ENCODE results near the gene DLEU7. TPM values are rescaled to one million over a fixed set of nuclear protein-coding genes. Genes with fewer than 3 reads are reported as not detected.

Gene DLEU7
- total RNA-seq: not detected in 2 replicates

DNA sequence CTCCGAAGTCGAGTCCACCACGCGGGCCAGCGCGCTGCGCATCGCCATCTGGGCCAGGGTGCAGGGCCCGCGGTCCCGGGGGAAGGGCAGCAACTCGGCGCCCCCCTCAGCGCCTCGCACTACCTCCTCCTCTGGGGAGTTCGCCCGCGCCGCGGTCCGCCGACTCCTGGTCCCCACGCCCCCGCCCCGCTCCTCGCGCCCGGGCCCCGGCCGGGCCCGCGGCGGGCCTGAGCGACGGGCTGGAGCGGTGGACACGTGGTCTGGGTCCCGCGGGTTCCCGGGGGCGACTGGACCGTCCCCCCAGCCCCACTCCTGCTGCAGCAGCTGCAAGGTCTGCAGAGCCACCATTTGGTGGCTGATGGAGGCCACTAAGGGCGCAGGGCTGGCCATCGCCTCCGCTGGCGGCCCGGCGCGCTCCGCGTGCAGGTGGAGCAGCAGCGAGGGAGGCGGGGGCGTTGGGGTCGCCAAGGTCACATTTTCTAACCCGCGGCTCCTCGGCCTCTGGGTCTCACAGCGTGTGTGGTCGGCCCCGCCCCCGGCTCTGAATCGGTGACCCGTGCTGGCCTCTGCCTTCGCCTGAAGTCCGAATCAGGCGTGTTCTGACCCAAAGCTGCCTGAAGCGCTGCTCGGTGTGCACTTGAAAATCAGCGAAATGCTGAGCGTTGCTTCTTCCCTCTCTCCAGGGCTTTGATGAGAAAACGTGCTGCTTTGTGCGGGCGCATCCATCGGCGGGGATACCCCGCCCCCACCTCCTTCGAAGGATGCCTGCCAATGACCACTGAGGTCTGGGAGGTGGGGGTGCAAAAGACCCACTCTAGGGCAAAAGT, at the start of gene DLEU7:
TSS of gene DLEU7 (minus strand) at position 436 of the 827 bp plus-strand sequence. CDS start at position 390, 46 bp downstream.
- no peak for DNase-seq (ENCODE audit: low read depth)

DNA sequence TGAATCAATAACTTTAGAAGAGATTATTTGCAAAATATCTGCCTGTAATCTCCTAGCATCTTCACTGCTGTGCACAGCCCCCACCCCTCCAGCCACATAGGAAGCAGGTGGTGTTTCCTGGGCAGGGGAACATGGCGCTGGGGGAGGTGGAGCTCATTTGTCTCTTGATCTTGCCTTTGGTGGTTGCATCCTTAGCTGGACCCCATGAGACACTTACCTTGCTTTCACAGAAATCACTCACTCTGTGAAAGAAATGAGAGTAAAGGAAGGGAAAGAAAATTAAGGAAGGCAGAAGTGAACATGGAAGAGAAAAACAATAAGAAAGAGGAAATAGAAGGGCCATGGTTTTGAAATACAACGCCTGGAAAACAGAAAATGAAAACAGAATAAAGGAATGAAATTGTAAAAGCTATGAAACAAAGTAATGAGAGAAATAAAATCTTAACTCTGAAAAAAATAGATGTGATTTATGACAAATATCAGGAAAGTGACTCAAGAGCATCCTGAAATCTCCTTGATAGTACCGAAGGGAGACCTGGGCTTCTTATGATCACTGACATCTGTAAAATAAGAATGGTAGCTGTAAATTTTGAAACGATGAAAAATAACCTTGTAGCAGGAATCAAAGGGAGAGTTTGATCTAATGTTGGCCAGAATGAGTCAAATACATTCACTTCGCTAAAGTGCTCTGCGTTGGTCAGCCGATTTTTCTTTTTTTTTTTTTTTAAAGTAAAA, 48.9 kb upstream of the DLEU7 start:
- no peak for DNase-seq (ENCODE audit: low read depth)

- DNase-seq (ENCODE audit: low read depth): no peak
Measured at GRCh38 chr13:50891206-50891605, 47.7 kb upstream of the DLEU7 start.

- no peak for DNase-seq (ENCODE audit: low read depth)
Measured at GRCh38 chr13:50889317-50889716, 45.8 kb upstream of the DLEU7 start.

- no peak for DNase-seq (ENCODE audit: low read depth)
Measured at GRCh38 chr13:50888362-50888761, 44.9 kb upstream of the DLEU7 start.

DNA sequence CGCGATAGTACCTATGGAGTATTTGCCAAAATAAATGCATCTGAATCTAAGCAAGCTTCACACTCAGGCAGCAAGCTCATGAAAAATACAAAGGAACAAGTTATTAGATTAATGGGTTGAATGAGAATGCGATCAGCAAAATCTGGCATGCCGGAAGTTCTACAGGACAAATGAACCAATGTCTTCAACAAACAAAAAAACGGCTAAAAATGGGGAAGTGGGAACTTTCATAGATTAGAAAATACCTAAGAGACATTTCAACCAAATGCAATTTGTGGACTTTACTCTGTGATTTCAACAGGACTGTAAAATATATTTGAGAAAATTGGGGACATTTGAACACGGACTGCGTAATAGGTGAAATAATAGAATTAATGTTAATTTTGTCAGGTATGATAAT, 43.7 kb upstream of the DLEU7 start:
- no peak for DNase-seq (ENCODE audit: low read depth)

DNA sequence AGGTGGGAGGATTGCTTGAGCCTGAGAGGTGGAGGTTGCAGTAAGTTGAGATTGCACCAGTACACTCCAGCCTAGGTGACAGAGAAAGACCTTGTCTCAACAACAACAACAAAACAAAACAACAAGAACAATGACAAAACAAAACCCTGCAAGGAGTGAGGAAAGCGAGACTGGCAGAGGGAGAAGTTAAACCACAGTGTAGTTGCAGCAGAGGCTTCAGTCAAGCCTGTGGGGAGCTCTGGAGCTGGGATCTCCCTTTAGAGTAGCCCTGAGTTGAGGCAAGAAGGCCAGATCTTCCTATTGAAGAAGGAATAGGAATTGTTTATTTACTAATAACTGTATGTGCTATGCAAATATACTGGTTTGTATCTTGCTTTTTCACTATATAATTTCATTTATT, 40.8 kb upstream of the DLEU7 start:
- DNase-seq (ENCODE audit: low read depth): no peak

GRCh38 chr13:50883728-50884127, 40.2 kb upstream of the DLEU7 start:
- DNase-seq (ENCODE audit: low read depth): no peak

DNA sequence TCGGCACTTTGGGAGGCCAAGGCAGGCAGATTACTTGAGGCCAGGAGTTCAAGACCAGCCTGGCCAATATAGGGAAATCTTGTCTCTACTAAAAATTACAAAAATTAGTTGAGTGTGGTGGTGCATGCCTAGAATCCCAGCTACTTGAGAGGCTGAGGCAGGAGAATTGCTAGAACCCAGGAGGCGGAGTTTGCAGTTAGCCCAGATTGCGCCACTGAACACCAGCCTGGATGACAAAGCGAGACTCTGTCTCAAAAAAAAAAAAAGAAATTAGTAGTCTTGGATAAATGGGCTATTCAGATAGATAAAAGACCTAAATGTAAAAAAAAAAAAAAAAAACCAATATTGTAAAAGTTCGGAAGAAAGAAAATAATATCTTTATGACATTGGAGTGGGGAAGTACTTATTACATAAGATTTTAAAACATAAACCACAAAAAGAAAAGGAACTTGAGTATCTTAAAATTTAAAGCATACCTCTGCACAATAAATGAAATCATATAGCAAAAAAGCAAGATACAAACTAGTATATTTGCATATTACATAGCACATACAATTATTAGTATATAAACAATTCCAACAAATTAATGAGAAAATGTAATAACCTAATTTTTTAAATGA, 39.4 kb upstream of the DLEU7 start:
- DNase-seq (ENCODE audit: low read depth): no peak

GRCh38 chr13:50873991-50874390, 30.5 kb upstream of the DLEU7 start:
- DNase-seq (ENCODE audit: low read depth): no peak

DNA sequence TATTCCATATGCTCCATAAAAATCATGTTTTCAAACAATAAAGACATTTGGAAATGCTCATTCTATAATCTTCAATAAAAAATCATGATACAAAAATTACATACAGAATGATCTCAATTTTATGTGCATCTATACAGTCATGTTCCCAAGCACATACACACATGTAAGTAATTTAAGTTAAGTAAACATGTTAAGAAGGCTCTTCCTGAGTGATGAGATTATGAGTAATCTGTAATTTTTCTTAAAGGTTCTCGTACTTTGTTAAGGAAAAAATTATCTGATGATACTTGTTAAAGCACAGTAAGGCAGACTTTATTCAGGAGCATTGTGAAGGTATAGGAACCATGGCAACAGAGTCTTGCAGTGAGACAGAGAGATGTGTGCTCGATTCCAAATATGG, 30.0 kb upstream of the DLEU7 start:
- no peak for DNase-seq (ENCODE audit: low read depth)

GRCh38 chr13:50871405-50871804, 27.9 kb upstream of the DLEU7 start:
- DNase-seq (ENCODE audit: low read depth): no peak

DNA sequence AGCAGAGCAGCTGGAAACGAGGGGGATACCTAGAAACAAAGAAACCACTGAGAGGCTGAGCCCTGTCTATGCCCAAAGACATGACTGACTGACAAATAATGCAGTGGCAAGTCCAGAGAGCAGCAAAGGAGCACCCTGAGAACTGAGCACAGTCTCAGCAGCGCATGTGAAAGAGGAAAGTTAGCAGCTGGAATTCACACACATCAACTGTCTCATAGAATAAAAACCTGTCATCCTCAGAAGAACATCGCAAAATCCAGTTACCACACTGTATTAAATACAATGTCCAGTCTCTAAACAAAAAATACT, 24.1 kb upstream of the DLEU7 start:
- DNase-seq (ENCODE audit: low read depth): no peak

DNA sequence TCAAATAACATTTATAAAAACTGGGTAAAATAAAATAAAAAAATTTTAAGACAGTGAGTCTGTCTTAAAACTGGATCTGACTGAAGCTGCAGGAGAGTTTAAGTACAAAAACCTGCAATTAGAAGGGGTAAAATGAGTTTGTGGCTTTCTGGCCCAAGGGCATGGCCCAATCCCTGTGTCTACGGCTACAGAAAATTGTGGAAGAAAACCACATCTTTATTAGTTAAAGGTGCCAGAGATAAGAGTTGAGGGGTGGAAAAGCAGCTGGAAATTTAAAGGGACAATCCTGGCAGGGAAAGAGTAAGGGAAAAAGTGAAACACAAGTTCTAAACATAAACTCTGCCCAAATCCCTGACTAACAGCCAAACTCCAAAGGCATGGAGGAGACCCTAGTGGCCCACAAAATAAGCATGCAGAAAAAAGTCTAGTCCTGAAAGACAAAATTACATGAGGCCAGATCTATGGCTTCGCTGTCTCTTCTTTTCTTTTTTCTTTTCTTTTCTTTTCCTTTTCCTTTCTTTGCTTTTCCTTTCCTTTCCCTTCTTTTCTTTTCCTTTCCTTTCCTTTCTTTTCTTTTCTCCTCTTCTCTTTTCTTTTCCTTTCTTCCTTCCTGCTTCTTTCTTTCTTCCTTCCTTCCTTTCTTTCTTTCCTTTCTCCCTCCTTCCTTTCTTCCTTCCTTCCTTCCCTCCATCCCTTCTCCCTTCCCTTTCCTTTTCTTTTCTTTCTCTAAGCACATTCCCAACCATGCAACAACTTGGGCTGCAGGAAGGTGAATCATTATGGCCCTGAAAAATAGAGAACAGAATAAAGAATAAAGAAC, 23.5 kb upstream of the DLEU7 start:
- DNase-seq (ENCODE audit: low read depth): no peak

GRCh38 chr13:50864492-50864891, 21.0 kb upstream of the DLEU7 start:
- DNase-seq (ENCODE audit: low read depth): no peak

- DNase-seq (ENCODE audit: low read depth): no peak
Measured at GRCh38 chr13:50855681-50856080, 12.2 kb upstream of the DLEU7 start.

DNA sequence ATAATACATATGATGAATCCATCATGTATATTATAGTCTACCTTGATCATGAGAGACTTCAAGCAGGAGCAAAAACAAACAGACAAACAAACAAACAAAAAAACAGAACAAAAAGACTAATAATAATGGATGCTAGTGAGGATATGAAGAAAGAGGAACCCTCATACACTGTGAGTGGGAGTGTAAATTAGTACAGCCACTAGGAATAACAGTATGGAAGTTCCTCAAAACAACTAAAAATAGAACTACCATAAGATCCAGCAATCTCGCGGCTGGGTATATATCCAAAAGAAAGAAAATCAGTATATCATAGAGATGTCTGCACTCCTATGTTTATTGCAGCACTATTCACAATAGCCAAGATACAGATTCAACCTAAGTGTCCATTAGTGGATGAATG, 7.0 kb upstream of the DLEU7 start:
- DNase-seq (ENCODE audit: low read depth): no peak

GRCh38 chr13:50847501-50847900, 4.0 kb upstream of the DLEU7 start:
- no peak for DNase-seq (ENCODE audit: low read depth)

DNA sequence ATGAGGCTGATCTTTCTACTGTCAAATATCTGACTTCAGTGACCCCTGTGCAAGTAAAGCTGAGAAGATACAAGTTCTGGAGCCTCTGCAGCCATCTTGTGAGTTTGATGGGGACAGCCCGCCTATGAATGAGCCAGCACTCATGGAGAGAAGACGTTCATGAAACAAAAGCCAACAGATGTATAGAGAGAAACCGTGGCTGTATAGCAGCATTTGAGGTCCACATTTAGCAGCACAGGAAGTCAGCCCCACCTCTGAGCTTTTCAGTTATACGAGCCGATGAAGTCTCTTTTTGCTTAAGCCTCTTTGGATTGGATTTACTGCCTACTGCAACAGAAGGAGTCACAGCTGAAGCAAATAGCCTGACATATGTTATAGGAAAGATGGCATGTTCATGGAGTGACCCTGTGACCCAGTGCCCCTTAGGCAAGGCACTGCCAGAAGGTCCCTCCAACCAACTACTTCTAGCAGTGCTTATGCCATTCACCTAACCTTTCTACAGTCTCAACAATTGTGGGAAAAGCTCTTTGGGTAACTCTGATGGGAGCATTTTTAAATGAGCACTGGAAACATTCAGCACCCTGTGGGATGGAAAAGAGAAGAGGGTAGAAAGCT, 3.5 kb upstream of the DLEU7 start:
- DNase-seq (ENCODE audit: low read depth): no peak

DNA sequence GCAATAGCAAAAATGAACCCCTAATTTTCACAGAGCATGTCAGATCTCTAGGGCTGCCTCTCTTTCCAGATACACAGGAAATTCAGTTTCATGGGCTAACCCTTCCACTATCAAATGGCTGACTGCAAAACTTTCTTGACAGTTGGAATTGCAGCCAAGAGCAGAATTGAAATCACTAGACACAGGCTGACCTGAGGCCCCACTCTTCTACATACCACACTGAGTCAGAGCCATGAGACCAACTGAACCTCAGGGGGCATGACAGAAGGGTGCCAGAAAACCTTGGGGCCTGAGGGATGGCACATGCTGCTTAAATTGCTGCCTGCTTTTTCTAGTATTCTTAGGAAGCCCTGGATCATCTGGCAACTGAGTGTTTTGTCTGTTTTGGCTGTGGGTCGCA, 1.7 kb upstream of the DLEU7 start:
- peak; percentile 26 for DNase-seq (ENCODE audit: low read depth)

GRCh38 chr13:50844084-50844875, 788 bp upstream of the DLEU7 start:
- no peak for DNase-seq (ENCODE audit: low read depth)
